ENCODE measurements around the gene PTPRN2.

PTPRN2 gene

GRCh38 chr7:158133057-158133456 is 454.6 kb downstream of the PTPRN2 start:
- TF ChIP-seq CTCF (IDR thresholded peaks at IDR 0.05; ENCODE audit: low read depth, low read length): no peak
- TF ChIP-seq MYC (IDR thresholded peaks at IDR 0.05; ENCODE audit: low read depth, low read length): no peak
- TF ChIP-seq MAX (IDR thresholded peaks at IDR 0.05; ENCODE audit: low read depth, low read length): no peak
- TF ChIP-seq POLR2A (IDR thresholded peaks at IDR 0.05; ENCODE audit: extremely low read depth, insufficient read length): no peak
- no peak for DNase-seq (ENCODE audit: low read depth)
- H3K4me3 ChIP-seq (ENCODE audit: low read depth, low read length): no peak overlapping the region

GRCh38 chr7:158130023-158130409 is 457.6 kb downstream of the PTPRN2 start:
- no peak overlapping the region for H3K4me3 ChIP-seq (ENCODE audit: low read depth, low read length)
- no peak for DNase-seq (ENCODE audit: low read depth)

GRCh38 chr7:158129037-158130022 is 458.3 kb downstream of the PTPRN2 start:
- DNase-seq (ENCODE audit: low read depth): no peak
- TF ChIP-seq CTCF (IDR thresholded peaks at IDR 0.05; ENCODE audit: low read depth, low read length): no peak
- TF ChIP-seq MYC (IDR thresholded peaks at IDR 0.05; ENCODE audit: low read depth, low read length): no peak
- no peak for TF ChIP-seq POLR2A (IDR thresholded peaks at IDR 0.05; ENCODE audit: extremely low read depth, insufficient read length)
- TF ChIP-seq MAX (IDR thresholded peaks at IDR 0.05; ENCODE audit: low read depth, low read length): no peak
- H3K4me3 ChIP-seq (ENCODE audit: low read depth, low read length): no peak overlapping the region

More at GRCh38 chr7:158130023-158130409, 457.6 kb downstream of the PTPRN2 start:
- TF ChIP-seq POLR2A (IDR thresholded peaks at IDR 0.05; ENCODE audit: extremely low read depth, insufficient read length): no peak
- TF ChIP-seq CTCF (IDR thresholded peaks at IDR 0.05; ENCODE audit: low read depth, low read length): no peak
- TF ChIP-seq MYC (IDR thresholded peaks at IDR 0.05; ENCODE audit: low read depth, low read length): no peak

GRCh38 chr7:158128572-158128971 is 459.1 kb downstream of the PTPRN2 start:
- DNase-seq (ENCODE audit: low read depth): no peak
- TF ChIP-seq MYC (IDR thresholded peaks at IDR 0.05; ENCODE audit: low read depth, low read length): no peak
- no peak for TF ChIP-seq CTCF (IDR thresholded peaks at IDR 0.05; ENCODE audit: low read depth, low read length)
- TF ChIP-seq MAX (IDR thresholded peaks at IDR 0.05; ENCODE audit: low read depth, low read length): no peak
- TF ChIP-seq POLR2A (IDR thresholded peaks at IDR 0.05; ENCODE audit: extremely low read depth, insufficient read length): no peak
- H3K4me3 ChIP-seq (ENCODE audit: low read depth, low read length): no peak overlapping the region

GRCh38 chr7:158127241-158127640 is 460.4 kb downstream of the PTPRN2 start:
- TF ChIP-seq POLR2A (IDR thresholded peaks at IDR 0.05; ENCODE audit: extremely low read depth, insufficient read length) (no peak), MYC (IDR thresholded peaks at IDR 0.05; ENCODE audit: low read depth, low read length) (no peak), MAX (IDR thresholded peaks at IDR 0.05; ENCODE audit: low read depth, low read length) (no peak), CTCF (IDR thresholded peaks at IDR 0.05; ENCODE audit: low read depth, low read length) (no peak)
- DNase-seq (ENCODE audit: low read depth): no peak

More at GRCh38 chr7:158127241-158127640, 460.4 kb downstream of the PTPRN2 start:
- H3K4me3 ChIP-seq (ENCODE audit: low read depth, low read length): no peak overlapping the region
